MM.1S (cell line): Measurements from ENCODE around the gene ZC3H12A.

Source experiments
- DNase-seq: peaks from one replicate; pipeline ENCODE4 v3.0.0-alpha.2; 2015
- H2AFZ ChIP-seq: fragments of 300-600 bp; sonication (generic); 2 replicates; pipeline ENCODE4 v1.6.0; 2016; ENCODE audit warnings: antibody characterized with exemption, low read length
- H3F3A ChIP-seq: fragments of 300-600 bp; sonication (generic); 2 replicates; pipeline ENCODE4 v1.6.1; 2016; ENCODE audit warnings: mild to moderate bottlenecking, antibody characterized with exemption, low read length, moderate library complexity, mixed read lengths; ENCODE audit not compliant: insufficient read depth
- H3K27ac ChIP-seq: fragments of 300-600 bp; sonication (generic); 2 replicates; pipeline ENCODE4 v1.5.1; 2016; ENCODE audit warnings: mild to moderate bottlenecking, low read length
- H3K27me3 ChIP-seq: fragments of 300-600 bp; sonication (generic); replicated peaks from 2 replicates; pipeline ENCODE4 v1.6.0; 2016; ENCODE audit warnings: low read length; ENCODE audit not compliant: insufficient read depth
- H3K36me3 ChIP-seq: fragments of 300-600 bp; sonication (generic); replicated peaks from 2 replicates; pipeline ENCODE4 v1.6.1; 2016; ENCODE audit warnings: mild to moderate bottlenecking, low read length, mixed read lengths; ENCODE audit not compliant: insufficient read depth
- H3K4me1 ChIP-seq: fragments of 300-600 bp; sonication (generic); 2 replicates; pipeline ENCODE4 v1.6.1; 2016; ENCODE audit warnings: low read length, mixed read lengths
- H3K4me2 ChIP-seq: fragments of 300-600 bp; sonication (generic); 2 replicates; pipeline ENCODE4 v1.6.0; 2016; ENCODE audit warnings: low read depth, low read length
- H3K4me3 ChIP-seq: fragments of 300-600 bp; sonication (generic); 2 replicates; pipeline ENCODE4 v1.5.1; 2016; ENCODE audit warnings: low read length, mixed read lengths
- H3K79me2 ChIP-seq: fragments of 300-600 bp; sonication (generic); 2 replicates; pipeline ENCODE4 v1.6.1; 2016; ENCODE audit warnings: mixed run types, low read length, mixed read lengths
- H3K9ac ChIP-seq: fragments of 300-600 bp; sonication (generic); 2 replicates; pipeline ENCODE4 v1.6.1; 2016; ENCODE audit warnings: low read length, mixed read lengths
- H3K9me2 ChIP-seq: fragments of 300-600 bp; sonication (generic); replicated peaks from 2 replicates; pipeline ENCODE4 v1.6.1; 2016; ENCODE audit warnings: mild to moderate bottlenecking, low read length, mixed read lengths; ENCODE audit not compliant: insufficient read depth
- H3K9me3 ChIP-seq: fragments of 300-600 bp; sonication (generic); replicated peaks from 2 replicates; pipeline ENCODE4 v1.6.1; 2016; ENCODE audit warnings: mild to moderate bottlenecking, low read length, mixed read lengths; ENCODE audit not compliant: insufficient read depth
- H4K20me1 ChIP-seq: fragments of 300-600 bp; sonication (generic); 2 replicates; pipeline ENCODE4 v1.6.1; 2016; ENCODE audit warnings: mild to moderate bottlenecking, low read length, moderate library complexity, mixed read lengths; ENCODE audit not compliant: insufficient read depth
- EZH2 ChIP-seq: fragments of 300-600 bp; sonication (generic); optimal IDR thresholded peaks from 2 replicates; pipeline ENCODE3; 2017; ENCODE audit warnings: low read depth, mild to moderate bottlenecking, antibody characterized with exemption, low read length, mixed read lengths
- EZH2phosphoT487 ChIP-seq: fragments of 300-600 bp; sonication (generic); IDR thresholded peaks from 2 replicates; pipeline ENCODE4 v1.6.1; 2018; ENCODE audit warnings: antibody characterized with exemption, low read length
- TF ChIP-seq, protein P1 (sequence below): fragments of 300-600 bp; sonication (generic); IDR thresholded peaks from 2 replicates; pipeline ENCODE4 v1.5.1; 2016; ENCODE audit warnings: antibody characterized with exemption, low read length, mixed read lengths

The ZC3H12A gene

GRCh38 chr1:37483785-37484184, 9.4 kb downstream of the ZC3H12A start:
- Histone ChIP-seq H3K4me2 (no peak overlapping the region), H4K20me1 (peaks cover 16% of the 10 kb centered on the region; the same call in 1 of the 2 replicates), H3K27ac (no peak overlapping the region)

GRCh38 chr1:37484325-37485051, 10.1 kb downstream of the ZC3H12A start:
- Histone ChIP-seq H3K4me3 (no peak overlapping the region), H2AFZ (no peak overlapping the region), H3K9me2 (no peaks in the 10 kb centered on the region), H4K20me1 (0 out of 2 replicates have a peak, but pooled peaks cover 10% of the 10 kb centered on the region), H3K79me2 (peaks cover 26% of the 10 kb centered on the region), H3K36me3 (peaks cover 16% of the 10 kb centered on the region; the same call in 1 of the 2 replicates), H3K4me2 (no peak overlapping the region), H3K9me3 (no peaks in the 10 kb centered on the region), H3K27me3 (no peaks in the 10 kb centered on the region), H3K4me1 (peaks cover 8% of the 10 kb centered on the region), H3K27ac (no peak overlapping the region), H3F3A (peaks cover 40% of the 10 kb centered on the region), H3K9ac (no peak overlapping the region)
- no peak for DNase-seq
- no peak for TF ChIP-seq EZH2
- TF ChIP-seq, protein P1, sequence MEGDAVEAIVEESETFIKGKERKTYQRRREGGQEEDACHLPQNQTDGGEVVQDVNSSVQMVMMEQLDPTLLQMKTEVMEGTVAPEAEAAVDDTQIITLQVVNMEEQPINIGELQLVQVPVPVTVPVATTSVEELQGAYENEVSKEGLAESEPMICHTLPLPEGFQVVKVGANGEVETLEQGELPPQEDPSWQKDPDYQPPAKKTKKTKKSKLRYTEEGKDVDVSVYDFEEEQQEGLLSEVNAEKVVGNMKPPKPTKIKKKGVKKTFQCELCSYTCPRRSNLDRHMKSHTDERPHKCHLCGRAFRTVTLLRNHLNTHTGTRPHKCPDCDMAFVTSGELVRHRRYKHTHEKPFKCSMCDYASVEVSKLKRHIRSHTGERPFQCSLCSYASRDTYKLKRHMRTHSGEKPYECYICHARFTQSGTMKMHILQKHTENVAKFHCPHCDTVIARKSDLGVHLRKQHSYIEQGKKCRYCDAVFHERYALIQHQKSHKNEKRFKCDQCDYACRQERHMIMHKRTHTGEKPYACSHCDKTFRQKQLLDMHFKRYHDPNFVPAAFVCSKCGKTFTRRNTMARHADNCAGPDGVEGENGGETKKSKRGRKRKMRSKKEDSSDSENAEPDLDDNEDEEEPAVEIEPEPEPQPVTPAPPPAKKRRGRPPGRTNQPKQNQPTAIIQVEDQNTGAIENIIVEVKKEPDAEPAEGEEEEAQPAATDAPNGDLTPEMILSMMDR = no peak

More at GRCh38 chr1:37483785-37484184, 9.4 kb downstream of the ZC3H12A start:
- Histone ChIP-seq H3K9me2 (no peaks in the 10 kb centered on the region), H3K9me3 (no peaks in the 10 kb centered on the region), H3K4me1 (peaks cover 15% of the 10 kb centered on the region), H3K79me2 (peaks cover 33% of the 10 kb centered on the region), H3K4me3 (no peak overlapping the region), H3K9ac (no peak overlapping the region), H3K36me3 (peaks cover 16% of the 10 kb centered on the region; the same call in 1 of the 2 replicates), H3K27me3 (no peaks in the 10 kb centered on the region), H2AFZ (no peak overlapping the region), H3F3A (peaks cover 46% of the 10 kb centered on the region)
- DNase-seq = no peak
- TF ChIP-seq EZH2phosphoT487 (no peak), EZH2 (no peak)
- TF ChIP-seq, protein P1 = no peak

DNA sequence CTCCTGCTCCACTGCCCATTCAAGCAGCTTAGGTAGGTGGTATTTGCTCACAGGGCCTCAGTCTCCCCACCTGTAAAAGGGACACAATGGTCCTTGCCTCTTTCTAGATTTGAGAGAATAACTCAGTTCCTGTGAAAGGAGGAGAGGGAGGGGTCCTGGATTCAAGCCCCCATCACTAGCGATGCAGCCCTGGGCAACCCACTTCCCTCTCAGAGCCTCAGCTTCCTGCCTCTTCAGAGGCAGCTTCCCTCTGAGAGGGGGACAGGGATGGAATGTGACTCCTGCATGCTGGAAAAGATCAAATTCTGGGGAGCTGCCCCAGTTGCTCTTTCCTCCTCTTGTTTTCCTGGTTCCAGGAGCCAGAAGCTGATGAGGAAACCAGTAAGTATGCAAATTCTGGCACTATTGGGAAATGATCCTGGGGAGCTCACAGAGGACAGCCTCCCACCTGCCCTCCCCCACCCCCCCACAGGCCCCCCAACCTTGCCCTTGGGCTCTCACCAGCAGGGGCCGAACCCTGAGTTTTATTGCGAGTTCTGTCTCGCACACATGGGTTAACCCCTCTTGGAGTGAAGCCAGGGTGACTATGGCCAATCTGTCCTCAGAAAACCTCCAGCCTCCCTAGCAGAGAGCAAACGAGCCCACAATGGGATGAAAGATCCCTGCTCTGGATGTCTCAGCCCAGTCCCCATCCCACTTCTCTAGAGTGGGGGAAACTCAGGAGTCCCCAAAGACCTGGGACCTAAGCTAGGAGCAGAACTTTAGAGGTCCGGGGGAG, 11.7 kb downstream of the ZC3H12A start:
- peaks cover 32% of the 10 kb centered on the region for H3F3A ChIP-seq
- no peak overlapping the region for H3K27ac ChIP-seq
- no peak for DNase-seq
- H3K36me3 ChIP-seq = peaks cover 9% of the 10 kb centered on the region; the same call in 1 of the 2 replicates
- no peaks in the 10 kb centered on the region for H3K9me2 ChIP-seq
- no peaks in the 10 kb centered on the region for H3K4me1 ChIP-seq
- H3K4me3 ChIP-seq = no peak overlapping the region
- H3K9ac ChIP-seq = no peak overlapping the region
- H3K4me2 ChIP-seq = no peak overlapping the region
- H3K9me3 ChIP-seq = no peaks in the 10 kb centered on the region
- 0 out of 2 replicates have a peak, but pooled peaks cover 5% of the 10 kb centered on the region for H4K20me1 ChIP-seq
- TF ChIP-seq, protein P1 = no peak
- TF ChIP-seq EZH2 (no peak), EZH2phosphoT487 (no peak)
- no peak overlapping the region for H2AFZ ChIP-seq
- no peaks in the 10 kb centered on the region for H3K27me3 ChIP-seq
- H3K79me2 ChIP-seq = peaks cover 10% of the 10 kb centered on the region
